ENCODE measurements around the gene ABCB9.

DNA sequence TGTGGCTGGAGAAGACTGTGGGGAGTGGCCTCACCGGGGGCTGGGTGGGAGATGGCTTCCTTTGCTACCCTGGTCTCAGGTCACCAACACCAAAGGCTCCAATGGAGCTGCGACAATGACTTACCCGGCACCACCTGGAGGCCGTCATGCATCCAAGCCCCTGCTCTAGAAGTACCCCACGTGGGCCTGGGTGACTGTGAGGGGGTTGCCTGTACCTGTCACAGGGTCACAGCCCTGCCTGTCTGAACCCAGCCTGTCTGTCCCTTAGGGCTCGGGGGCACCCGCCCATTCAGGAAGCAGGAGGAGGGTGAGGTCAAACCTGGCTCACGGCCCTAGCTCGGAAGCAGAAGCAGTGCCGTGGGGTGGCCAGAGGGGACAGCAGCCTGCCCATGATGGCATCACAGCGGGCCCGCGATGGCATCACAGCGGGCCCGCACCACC, 18.9 kb downstream of the ABCB9 start:
- TF ChIP-seq, protein P1, sequence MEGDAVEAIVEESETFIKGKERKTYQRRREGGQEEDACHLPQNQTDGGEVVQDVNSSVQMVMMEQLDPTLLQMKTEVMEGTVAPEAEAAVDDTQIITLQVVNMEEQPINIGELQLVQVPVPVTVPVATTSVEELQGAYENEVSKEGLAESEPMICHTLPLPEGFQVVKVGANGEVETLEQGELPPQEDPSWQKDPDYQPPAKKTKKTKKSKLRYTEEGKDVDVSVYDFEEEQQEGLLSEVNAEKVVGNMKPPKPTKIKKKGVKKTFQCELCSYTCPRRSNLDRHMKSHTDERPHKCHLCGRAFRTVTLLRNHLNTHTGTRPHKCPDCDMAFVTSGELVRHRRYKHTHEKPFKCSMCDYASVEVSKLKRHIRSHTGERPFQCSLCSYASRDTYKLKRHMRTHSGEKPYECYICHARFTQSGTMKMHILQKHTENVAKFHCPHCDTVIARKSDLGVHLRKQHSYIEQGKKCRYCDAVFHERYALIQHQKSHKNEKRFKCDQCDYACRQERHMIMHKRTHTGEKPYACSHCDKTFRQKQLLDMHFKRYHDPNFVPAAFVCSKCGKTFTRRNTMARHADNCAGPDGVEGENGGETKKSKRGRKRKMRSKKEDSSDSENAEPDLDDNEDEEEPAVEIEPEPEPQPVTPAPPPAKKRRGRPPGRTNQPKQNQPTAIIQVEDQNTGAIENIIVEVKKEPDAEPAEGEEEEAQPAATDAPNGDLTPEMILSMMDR (IDR thresholded peaks at IDR 0.05) = peak in 1 of 4 experiments; percentile 19
- TF ChIP-seq EP300 (IDR thresholded peaks at IDR 0.05) = no peak

All from gastroesophageal sphincter (tissue), 3 donors.